ENCODE measurements around the gene CD69.

GRCh38 chr12:9752145-9752933 is 8.4 kb downstream of the CD69 start:
- no peak for TF ChIP-seq TAF1 (IDR thresholded peaks at IDR 0.05; ENCODE audit: borderline replicate concordance, insufficient read depth, low read length)
- TF ChIP-seq POLR2AphosphoS5 (IDR thresholded peaks at IDR 0.05; ENCODE audit: low read depth, low read length): no peak
- no peak for TF ChIP-seq REST (IDR thresholded peaks at IDR 0.05; ENCODE audit: insufficient read depth in 1 of 2, low read depth in 2 of 2, low read length in 2 of 2)
